ENCODE data around the gene AKR1A1. TPM values are rescaled to one million over a fixed set of nuclear protein-coding genes. Genes with fewer than 3 reads are reported as not detected.
A peak's percentile ranks its signal among the peaks of the same experiment; 100 is the strongest.

AKR1A1 gene
- total RNA-seq (10 to 100 TPM; 38.0 to 88.2 (median 44.3) TPM), polyA plus RNA-seq (10 to 100 TPM; 67.4 to 91.8 TPM)
- long read RNA-seq, donor 1, transcript AKR1A1-201 (9 exons, 1,166 nt): major isoform, 12 of 25 reads
- long read RNA-seq, donor 1, transcript AKR1A1-214 (10 exons, 1,360 nt): minor isoform, 5 of 25 reads
- long read RNA-seq, donor 1, partial matches to known transcripts: 2 of 25 reads
- long read RNA-seq, donor 1, other reads (novel, unspliced or antisense): 3 of 25 reads
- long read RNA-seq, donor 2, transcript AKR1A1-202 (10 exons, 1,818 nt): major isoform, 12 of 31 reads
- long read RNA-seq, donor 2, transcript AKR1A1-201 (9 exons, 1,166 nt): minor isoform, 11 of 31 reads
- long read RNA-seq, donor 2, partial matches to known transcripts: 2 of 31 reads
- long read RNA-seq, donor 2, other reads (novel, unspliced or antisense): 2 of 31 reads
- long read RNA-seq, donor 3, transcript AKR1A1-202 (10 exons, 1,818 nt): minor isoform, 14 of 48 reads
- long read RNA-seq, donor 3, transcript AKR1A1-214 (10 exons, 1,360 nt): minor isoform, 6 of 48 reads
- long read RNA-seq, donor 3, transcript AKR1A1-201 (9 exons, 1,166 nt): major isoform, 17 of 48 reads
- long read RNA-seq, donor 3, partial matches to known transcripts: 1 of 48 reads
- long read RNA-seq, donor 3, other reads (novel, unspliced or antisense): 7 of 48 reads

DNA sequence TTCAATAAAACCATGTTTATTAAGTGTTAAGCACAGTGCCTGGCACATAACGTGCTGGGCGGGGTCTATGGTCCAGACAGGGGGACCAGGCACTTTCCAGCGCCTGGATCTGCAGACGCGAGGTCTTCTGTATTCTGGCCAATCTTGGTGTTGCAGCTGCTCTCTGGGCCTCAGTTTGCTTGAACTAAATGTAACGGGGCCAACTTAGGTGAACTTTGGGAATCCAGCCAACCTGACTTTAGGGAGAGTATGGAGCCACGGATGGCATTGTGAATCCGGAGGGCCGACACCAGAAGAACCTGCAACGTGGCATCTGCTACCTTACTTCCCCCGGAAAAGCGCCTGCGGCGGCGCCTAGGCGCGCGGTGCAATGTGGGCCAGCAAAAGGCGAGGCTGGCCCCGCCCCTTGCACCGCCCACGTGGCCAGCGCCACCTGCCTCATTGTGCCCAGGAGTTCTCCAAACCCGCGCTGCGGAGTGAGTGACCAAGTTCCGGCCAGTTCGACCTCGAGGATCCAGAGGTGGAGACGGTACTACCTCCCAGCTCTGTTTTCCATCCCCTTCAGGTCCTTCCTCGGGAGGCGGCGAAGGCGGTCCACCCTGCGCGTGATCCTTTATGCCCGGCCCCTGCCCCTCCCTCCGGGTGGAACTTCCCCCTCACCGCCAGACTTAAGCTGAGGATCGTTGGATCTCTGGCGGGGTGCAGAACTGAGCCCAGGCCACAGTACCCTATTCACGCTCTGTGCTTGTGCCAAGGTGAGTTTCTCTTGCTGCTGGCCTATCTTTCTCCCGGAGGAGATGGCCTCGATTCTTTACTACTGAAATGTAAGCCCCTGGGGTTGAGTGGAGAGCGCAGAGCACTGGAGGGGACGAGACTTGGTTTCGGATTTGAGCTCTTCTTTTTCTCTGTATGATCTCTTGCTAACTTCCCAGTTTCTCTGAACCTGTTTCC lies at the start of gene AKR1A1:
AKR1A1 (plus strand) TSS at position 426 of the 951 bp plus-strand sequence. CDS start 10,969 bp downstream, outside the sequence.
- 1% methylated on average over 47 of the region's 47 CpGs for WGBS, 2 donors
- peak; percentile 85 to 88 for DNase-seq
- H3K27me3 ChIP-seq: no peaks in the 10 kb centered on the region
- peak; percentile 97 to 99 (median 98) for ATAC-seq
- H3K36me3 ChIP-seq: peaks cover 0 to 33% (median 0%) of the 10 kb centered on the region in 9 donors
- H3K27ac ChIP-seq: peak within 1 kb of the TSS; percentile 49 to 91 (median 83)
- H3K4me3 ChIP-seq: peak within 1 kb of the TSS; percentile 50 to 87 (median 70)
- intact Hi-C loops (cut with DNase I): loop anchor here in 2 of 10 donors (2.0 kb wide), 2 partner anchors 28 to 30 kb away; partner anchors contain the start of gene PRDX1 (in 1 of the 2)
- H3K9me3 ChIP-seq: no peaks in the 10 kb centered on the region
- peaks cover 0 to 26% (median 20%) of the 10 kb centered on the region in 9 donors for H3K4me1 ChIP-seq
- TF ChIP-seq, protein P1, sequence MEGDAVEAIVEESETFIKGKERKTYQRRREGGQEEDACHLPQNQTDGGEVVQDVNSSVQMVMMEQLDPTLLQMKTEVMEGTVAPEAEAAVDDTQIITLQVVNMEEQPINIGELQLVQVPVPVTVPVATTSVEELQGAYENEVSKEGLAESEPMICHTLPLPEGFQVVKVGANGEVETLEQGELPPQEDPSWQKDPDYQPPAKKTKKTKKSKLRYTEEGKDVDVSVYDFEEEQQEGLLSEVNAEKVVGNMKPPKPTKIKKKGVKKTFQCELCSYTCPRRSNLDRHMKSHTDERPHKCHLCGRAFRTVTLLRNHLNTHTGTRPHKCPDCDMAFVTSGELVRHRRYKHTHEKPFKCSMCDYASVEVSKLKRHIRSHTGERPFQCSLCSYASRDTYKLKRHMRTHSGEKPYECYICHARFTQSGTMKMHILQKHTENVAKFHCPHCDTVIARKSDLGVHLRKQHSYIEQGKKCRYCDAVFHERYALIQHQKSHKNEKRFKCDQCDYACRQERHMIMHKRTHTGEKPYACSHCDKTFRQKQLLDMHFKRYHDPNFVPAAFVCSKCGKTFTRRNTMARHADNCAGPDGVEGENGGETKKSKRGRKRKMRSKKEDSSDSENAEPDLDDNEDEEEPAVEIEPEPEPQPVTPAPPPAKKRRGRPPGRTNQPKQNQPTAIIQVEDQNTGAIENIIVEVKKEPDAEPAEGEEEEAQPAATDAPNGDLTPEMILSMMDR (IDR thresholded peaks at IDR 0.05): peak in 2 of 9 donors; percentile 11 to 13

DNA sequence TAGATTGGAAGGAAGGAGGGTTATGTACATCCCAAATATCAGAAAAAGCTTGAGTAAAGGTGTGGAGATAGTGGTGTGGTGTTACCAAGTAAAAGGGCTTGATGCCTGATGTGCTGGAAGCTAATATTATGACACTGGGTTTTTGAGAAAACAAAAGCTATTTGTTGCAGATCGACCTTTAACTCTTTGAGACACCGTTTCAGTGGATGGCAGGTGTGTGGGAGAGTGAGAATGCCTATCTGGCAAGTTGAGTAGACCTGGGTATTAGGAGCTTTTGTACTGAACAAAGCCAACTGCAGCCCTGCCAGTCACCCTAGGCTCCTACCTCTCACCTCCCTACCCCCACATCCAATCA lies 49.1 kb upstream of the AKR1A1 start:
- Histone ChIP-seq H3K27me3 (no peaks in the 10 kb centered on the region), H3K9me3 (no peaks in the 10 kb centered on the region), H3K27ac (peak overlapping the region in 1 of 10 donors; percentile 58), H3K4me1 (peaks cover 0 to 32% (median 17%) of the 10 kb centered on the region in 9 donors), H3K4me3 (no peak overlapping the region), H3K36me3 (peaks cover 0 to 10% (median 0%) of the 10 kb centered on the region in 9 donors)
- TF ChIP-seq, protein P1 (IDR thresholded peaks at IDR 0.05): no peak
- ATAC-seq (no peak), DNase-seq (no peak)
- whole genome bisulfite sequencing, 2 donors: 84 to 91% methylated on average over 2 of the region's 2 CpGs
- intact Hi-C loops (cut with DNase I): loop anchor here in 1 of 10 donors (5.0 kb wide), 1 partner anchor 186 kb away; the partner anchor contains the start of genes GPBP1L1 and TMEM69

DNA sequence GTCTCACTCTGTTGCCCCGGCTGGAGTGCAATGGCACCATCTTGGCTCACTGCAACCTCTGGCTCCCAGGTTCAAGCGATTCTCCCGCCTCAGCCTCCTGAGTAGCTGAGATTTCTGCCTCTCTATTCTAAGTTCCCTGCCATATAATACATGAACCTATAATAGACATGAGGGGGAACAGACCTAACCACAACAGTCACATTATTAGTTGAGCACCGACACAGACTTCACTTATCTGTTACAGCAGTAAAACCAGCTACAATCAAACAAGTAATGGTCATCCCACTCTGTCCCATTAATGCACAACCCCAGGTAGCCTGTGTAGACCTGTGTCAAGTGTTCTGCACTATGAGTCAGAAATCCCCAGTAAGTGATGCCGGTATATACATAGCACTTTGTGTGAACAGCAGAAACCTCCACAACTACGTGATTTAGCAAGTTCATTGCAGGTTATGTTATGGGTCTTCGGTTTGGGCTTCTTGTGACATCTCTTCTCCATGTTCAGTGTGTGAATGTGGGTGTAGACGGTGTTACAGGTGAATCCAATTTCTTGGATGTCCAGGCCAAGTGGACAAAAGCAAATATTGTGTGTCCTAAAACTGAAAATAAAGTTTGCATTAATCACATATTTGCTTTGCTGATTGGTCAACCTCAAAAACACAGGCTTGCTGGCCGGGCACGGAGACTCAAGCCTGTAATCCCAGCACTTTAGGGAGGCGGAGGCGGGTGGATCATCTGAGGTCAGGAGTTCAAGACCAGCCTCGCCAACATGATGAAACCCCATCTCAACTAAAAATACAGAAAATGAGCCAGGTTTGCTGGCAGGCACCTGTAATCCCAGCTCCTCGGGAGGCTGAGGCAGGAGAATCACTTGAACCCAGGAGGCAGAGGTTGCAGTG lies 46.9 kb upstream of the AKR1A1 start:
- intact Hi-C loops (cut with DNase I): loop anchor here in 1 of 10 donors (5.0 kb wide), 1 partner anchor 184 kb away; the partner anchor contains the start of genes GPBP1L1 and TMEM69
- no peak for DNase-seq
- H3K4me1 ChIP-seq: peaks cover 0 to 33% (median 25%) of the 10 kb centered on the region in 9 donors
- no peaks in the 10 kb centered on the region for H3K9me3 ChIP-seq
- 93 to 96% methylated on average over 14 of the region's 14 CpGs for WGBS, 2 donors
- TF ChIP-seq, protein P1 (IDR thresholded peaks at IDR 0.05): no peak
- ATAC-seq: no peak
- no peaks in the 10 kb centered on the region for H3K27me3 ChIP-seq
- H3K36me3 ChIP-seq: peaks cover 0 to 19% (median 2%) of the 10 kb centered on the region in 9 donors
- no peak overlapping the region for H3K4me3 ChIP-seq
- no peak overlapping the region for H3K27ac ChIP-seq

Data from heart right ventricle (tissue), 16 donors.